GM13977 (cell line): ENCODE results near the gene OR2Y1.
A peak's percentile ranks its signal among the peaks of the same experiment; 100 is the strongest.
"Not testable (repeated sequence)": the region's sequence is repeated elsewhere in the genome, so short reads cannot be mapped to it uniquely, and the experiment has no call there.

Source experiments
- DNase-seq: peaks from one replicate; pipeline ENCODE4 v3.0.0; 2012; ENCODE audit warnings: low spot score
- CTCF ChIP-seq: IDR thresholded peaks from 2 replicates; pipeline ENCODE4 v1.5.1; 2012; ENCODE audit warnings: mild to moderate bottlenecking, control low read depth; ENCODE audit not compliant: insufficient read depth; ENCODE audit errors: extremely low read depth, missing control alignments
- in situ Hi-C: fragments of 300-500 bp; cut with MboI; formaldehyde crosslinking; loops from one replicate; pipeline ENCODE4 v1.12.0; 2022; ENCODE audit warnings: low sequenced_read_pairs, low pct_unique_long_range_greater_than_20kb, mixed read lengths, inconsistent platforms; ENCODE audit not compliant: unreplicated experiment

OR2Y1 gene

GRCh38 chr5:180784497-180785097, 44.7 kb upstream of the OR2Y1 start:
- peak; percentile 88 for TF ChIP-seq CTCF
- DNase-seq, result peak; percentile 84
- in situ Hi-C loops, result no loop called here

GRCh38 chr5:180783340-180784052, 43.6 kb upstream of the OR2Y1 start:
- TF ChIP-seq CTCF, result no peak
- in situ Hi-C loops, result no loop called here
- no peak for DNase-seq

GRCh38 chr5:180782748-180783147, 42.9 kb upstream of the OR2Y1 start:
- in situ Hi-C loops, result no loop called here
- TF ChIP-seq CTCF, result no peak
- DNase-seq, result no peak

GRCh38 chr5:180781900-180782326, 42.1 kb upstream of the OR2Y1 start:
- DNase-seq, in situ Hi-C loops: not testable (repeated sequence)

GRCh38 chr5:180779985-180780610, 40.2 kb upstream of the OR2Y1 start:
- in situ Hi-C loops, result no loop called here
- no peak for DNase-seq
- TF ChIP-seq CTCF, result no peak

- no peak for TF ChIP-seq CTCF
- no peak for DNase-seq
- in situ Hi-C loops, result no loop called here
Measured at GRCh38 chr5:180777475-180777874, 37.6 kb upstream of the OR2Y1 start.

- DNase-seq, result no peak
- in situ Hi-C loops, result no loop called here
- TF ChIP-seq CTCF, result no peak
Measured at GRCh38 chr5:180776376-180776775, 36.5 kb upstream of the OR2Y1 start.
